GM19397 (cell line): Measurements from ENCODE around the gene TMEM150A.
"Not testable (repeated sequence)": the region's sequence is repeated elsewhere in the genome, so short reads cannot be mapped to it uniquely, and the experiment has no call there.

Source experiments
- ATAC-seq: cut with Tn5 transposase; IDR thresholded peaks from one replicate; pipeline ENCODE4 v1.9.1; 2021; ENCODE audit warnings: mild to moderate bottlenecking, moderate library complexity; ENCODE audit not compliant: unreplicated experiment

Gene TMEM150A, protein sequence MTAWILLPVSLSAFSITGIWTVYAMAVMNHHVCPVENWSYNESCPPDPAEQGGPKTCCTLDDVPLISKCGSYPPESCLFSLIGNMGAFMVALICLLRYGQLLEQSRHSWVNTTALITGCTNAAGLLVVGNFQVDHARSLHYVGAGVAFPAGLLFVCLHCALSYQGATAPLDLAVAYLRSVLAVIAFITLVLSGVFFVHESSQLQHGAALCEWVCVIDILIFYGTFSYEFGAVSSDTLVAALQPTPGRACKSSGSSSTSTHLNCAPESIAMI

DNA sequence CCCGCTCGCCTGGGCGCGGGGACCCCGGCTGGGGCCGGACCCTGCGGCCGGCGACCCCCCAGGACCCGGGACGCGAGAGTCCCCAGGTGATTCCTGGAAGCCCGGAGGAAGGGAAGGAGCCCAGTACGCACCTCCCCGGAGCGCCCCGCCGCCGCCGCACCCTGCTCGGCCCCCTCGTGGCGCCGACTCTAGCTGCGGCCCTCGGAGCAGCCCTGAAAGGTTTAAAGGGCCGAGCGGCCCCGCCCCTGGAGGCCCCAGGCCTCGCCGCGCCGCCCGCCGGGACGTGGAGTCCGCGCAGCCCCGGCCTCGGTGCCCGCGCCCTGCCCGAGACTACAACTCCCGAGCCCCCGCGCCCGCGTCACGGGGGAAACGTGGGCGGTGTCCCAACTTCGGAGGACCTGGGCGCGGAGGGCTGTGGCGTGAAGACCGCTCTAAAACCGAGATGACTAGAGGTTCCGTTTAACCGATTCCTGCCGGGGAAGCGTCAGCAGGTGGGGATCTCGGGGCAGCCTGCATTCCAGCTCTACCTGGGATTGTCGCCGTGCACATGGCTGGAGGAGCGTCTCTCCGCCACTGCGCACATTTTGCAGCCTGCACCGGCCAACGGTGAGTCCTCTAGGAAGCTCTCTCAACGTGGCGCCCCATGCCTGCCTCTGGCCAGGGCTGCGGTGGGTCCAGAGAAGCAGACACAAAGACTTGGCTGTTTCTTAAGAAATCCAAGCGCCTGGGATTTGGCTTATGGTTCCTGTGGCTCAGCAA, at the start of gene TMEM150A:
TMEM150A (minus strand) TSS at position 223 of the 759 bp plus-strand sequence. CDS start 750 bp downstream, outside the sequence.
- peak; percentile 94 for ATAC-seq

DNA sequence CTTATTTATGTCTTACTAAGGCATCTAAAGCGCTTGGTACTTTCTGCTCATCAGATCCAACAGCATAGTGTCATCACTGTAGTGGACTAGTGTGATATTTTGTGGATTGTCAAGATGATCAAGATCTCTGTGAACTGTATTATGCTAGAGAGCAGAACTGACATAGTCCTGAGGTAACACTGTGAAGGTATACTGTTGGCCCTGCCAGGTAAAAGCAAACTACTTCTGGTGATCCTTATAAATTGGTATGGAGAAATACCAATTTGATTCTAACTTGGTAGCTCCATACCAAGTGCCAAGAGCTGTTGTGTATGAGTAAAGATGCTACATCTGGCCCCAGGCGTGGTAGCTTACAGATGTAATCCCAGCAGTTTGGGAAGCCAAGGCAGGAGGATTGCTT, 49.6 kb upstream of the TMEM150A start:
- no peak for ATAC-seq

DNA sequence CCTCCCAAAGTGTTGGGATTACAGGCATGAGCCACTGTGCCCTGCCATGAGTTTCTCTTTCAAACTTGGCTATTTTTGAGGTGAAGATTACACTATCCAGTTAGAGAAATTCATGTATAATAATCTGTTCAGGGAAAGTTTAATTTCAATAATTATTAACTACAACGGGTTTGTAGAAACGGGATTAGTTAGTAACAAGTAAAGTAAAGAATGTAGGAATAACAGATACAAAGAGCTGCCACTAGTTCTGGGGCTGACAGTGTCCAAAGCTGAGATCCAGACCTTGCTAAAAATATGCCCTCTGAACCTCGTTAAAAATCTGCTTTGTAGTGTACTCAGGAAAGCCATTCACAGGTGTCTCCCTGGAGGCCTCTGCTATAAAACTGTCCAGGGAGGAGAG, 48.6 kb upstream of the TMEM150A start:
- ATAC-seq, result no peak

DNA sequence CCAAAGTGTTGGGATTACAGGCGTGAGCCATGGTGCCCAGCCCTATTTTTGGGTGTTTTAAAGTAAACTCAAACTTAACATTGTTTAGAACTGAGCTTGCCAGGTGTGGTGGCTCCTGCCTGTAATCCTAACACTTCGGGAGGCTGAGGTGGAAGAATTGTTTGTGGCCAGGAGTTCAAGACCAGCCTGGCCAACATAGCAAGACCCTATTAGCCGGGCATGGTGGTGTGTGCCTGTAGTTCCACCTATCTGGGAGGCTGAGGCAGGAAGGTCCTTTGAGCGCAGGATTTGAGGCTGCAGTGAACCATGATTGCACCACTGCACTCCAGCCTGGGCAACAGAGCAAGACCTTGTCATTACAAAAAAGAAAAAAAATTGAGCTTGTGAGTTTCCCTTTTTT, 48.0 kb upstream of the TMEM150A start:
- no peak for ATAC-seq

DNA sequence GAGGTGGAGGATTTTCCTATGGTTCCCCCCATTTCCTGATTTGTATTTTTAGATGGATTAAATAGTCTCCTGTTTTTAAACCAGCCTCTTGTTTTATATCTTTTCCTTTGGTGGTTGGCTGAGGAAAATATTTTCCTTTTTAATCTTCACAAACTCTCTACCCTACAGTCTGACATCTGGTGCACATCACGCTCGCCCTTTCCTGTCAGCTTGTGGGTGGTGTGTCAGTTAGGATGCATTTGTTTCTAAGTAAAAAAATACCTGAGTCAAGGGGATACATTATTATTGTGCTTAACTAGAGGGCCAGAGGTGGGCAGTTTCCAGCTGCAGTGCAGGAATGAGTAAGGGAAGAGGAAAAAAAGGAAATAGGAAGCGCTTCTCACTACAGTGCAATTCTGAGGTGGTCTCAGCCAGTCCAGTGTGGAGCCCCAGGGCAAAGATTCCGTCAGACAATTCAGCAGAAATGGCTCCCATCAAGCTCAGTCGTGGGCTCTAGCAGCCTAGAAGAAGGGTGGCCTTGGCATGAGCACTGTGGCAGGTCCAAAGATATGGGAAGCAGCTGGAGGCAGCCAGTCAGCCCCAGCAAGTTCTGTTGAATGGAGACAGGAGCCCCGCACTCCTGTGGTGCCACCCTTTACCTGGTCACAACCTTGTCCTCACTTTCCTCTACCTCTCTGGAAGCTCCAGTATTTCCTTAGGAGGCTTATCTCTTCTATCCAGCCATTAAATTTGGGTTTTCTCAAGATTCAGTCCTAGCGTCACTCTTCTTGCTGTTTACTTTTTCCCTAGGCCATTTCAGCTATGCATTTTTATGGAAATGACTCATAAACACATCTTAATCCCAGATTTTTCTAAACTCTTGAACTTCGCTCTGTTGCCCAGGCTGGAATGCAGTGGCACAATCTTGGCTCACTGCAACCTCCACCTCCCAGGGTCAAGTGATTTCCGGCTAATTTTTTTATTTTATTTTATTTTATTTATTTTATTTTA, 47.0 kb upstream of the TMEM150A start:
- ATAC-seq, result no peak

DNA sequence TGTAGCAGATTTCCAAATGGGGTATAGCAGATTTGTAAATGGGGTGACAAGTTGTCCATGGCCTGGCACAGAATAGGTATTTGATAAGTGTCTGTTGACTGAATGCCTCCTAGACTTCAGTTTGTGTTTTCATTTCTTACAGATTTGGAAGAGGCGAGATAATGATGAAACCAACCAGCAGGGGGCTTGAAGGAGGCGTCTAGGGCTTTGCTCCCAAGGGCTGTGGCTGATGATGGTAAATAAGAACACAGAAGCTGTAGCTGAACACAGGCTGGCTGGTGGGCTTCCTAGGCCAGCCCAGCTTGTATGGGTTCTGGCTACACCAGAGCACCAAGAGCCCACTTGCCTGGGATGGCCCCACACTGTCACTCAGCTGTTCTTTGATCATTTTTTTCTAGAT, 46.1 kb upstream of the TMEM150A start:
- no peak for ATAC-seq

DNA sequence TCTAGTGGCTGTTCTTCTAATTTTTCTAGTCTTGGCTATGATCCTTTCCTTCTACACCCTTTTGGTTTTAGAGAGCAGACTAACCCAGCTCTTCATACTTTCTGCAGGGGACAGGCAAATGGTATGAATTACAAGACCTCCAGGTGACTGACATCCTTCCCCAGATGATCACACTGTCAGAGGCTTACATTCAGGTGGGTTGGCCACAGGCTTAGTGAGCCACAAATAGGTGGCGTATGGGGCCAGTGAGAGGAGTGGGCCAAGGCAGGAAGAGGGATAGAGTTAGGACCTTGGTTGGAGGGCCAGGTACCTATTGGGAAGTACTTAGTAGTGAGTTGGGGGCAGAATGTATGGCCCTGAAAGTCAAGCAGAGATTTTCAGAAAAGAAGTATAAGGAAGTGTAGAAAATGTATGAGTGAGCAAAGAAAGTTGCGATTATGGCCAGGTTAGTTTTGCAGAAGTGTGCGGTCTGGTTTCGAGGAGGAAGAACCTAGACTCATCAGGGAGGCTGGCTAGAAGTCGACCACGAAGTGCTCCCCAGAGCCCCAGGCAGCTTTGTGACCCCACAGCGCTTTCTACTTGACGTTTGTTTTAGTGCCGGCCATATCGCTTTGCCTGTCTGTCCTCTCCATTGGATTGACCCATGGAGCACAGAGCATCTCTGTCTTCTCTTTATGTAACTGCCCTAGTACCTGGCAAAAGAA, 45.5 kb upstream of the TMEM150A start:
- ATAC-seq, result peak; percentile 62

DNA sequence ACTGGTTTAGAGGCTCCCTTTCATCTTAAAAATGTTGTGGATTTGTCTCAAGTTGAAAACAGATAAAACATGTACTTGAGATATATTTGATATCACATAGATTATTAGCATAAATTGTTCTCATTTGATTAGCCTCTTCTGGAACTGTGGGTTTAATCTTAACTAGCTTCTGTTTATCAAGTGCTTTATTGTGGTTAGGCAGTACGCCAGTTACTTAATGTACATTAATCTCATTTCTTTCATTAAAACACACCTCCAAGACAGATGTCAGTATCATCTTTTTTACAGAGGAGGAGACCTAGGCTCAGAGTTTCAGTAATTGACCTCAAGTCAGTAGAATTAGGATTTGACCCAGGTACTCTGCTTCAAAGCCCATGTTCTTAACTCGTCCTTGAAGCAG, 43.7 kb upstream of the TMEM150A start:
- no peak for ATAC-seq

DNA sequence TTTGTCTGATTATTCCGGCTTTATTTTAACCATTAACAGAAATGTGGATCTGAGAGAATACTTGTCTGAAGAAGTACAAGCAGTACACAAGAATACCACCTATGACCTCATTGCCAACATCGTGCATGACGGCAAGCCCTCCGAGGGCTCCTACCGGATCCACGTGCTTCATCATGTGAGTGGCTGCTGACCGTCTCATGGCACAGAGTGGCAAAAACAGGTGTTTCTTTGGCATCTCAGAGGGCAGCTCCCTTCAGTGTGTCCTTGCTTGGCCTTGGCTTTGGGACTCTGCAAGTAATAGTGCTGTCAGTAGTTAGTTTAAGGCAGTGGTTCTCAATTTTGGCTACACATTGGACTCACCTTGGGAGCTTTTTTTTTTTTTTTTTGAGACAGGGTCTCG, 42.4 kb upstream of the TMEM150A start:
- no peak for ATAC-seq

DNA sequence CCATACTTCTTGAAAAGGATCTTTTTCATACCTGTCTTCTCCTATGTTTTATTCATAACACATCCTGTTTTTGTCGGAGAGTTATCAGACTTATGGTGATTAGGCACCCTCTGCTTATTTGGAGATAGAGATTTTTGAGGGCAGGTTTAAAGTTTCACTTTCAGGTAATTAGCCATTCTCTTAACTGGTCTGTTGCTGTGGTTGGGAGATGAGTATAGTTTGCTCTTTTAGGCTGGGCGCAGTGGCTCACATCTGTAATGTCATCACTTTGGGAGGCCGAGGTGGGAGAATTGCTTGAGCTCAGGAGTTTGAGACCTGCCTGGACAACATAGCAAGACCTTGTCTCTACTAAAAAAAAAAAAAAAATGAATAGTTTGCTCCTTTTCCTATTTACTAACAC, 40.2 kb upstream of the TMEM150A start:
- ATAC-seq, result no peak

DNA sequence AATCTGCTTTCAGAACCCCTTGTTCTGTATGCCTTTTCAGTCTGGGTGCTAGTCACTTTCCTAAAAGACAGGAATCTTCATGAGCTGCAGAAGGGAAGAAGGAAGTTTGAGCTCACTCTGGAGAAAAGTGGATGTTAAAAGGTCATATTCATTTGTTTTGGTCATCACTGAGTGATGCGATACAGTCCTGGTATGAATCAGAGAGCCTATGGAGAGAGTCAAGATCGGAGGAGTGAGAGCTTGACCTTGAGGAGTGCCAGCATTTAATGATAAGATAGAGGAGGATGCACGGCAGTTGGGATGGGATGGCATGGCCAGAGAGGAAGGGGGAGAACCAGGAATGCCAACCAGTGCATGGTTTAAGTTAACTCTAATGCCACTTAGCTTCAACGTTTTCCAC, 33.1 kb upstream of the TMEM150A start:
- no peak for ATAC-seq

DNA sequence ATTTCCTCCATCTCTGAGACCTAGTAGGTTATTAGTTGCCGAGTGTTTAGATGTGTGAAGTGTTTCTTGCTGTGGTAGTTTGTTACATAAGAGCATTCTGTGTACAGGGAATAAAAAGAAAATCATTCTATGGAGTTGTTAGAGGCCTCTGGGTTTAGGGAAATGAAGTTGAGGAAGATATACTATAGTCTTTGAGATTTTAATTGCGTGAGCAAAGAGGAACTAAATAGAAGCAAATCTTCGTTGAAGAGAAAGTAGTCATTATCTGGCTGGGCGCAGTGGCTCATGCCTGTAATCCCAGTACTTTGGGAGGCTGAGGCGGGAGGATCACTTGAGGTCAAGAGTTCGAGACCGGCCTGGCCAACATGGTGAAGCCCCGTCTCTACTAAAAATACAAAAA, 32.5 kb upstream of the TMEM150A start:
- no peak for ATAC-seq

DNA sequence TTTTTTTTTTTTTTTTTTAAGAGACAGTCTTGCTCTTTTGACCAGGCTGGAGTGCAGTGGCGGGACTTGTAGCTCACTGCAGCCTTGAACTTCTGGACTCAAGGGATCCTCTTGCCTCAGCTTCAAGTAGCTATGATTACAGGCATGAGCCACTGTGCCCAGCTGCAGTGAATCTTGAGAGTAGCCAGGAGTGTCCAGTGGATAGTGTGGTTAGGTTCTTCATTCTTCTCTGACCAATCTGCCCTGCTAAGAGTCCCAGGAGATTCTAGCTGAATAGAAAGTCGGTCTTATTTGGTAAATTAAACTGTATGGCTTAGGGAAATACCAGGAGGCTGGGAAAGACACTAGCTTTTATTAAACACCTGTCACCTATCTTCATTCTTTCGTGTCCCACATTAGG, 28.8 kb upstream of the TMEM150A start:
- ATAC-seq, result no peak

DNA sequence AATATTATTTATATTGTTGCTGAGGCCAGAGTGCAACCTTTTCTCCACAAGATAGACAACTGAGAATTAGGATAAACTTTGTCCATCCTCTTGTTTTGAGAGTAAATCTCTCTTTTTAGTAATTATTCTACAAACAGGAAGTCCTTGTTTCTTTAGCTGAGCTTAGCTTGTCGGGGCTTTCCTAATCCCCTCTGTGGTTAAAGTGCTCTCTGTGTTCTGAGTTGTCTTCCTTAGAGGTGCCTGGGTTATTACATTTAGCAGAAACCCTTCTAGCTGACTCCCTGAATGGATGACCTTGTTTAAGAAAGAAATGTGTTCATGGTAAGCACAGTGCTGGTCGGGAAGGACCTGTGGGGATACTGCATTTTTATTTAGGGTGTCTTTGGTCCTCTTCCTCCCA, 26.2 kb upstream of the TMEM150A start:
- peak; percentile 61 for ATAC-seq

DNA sequence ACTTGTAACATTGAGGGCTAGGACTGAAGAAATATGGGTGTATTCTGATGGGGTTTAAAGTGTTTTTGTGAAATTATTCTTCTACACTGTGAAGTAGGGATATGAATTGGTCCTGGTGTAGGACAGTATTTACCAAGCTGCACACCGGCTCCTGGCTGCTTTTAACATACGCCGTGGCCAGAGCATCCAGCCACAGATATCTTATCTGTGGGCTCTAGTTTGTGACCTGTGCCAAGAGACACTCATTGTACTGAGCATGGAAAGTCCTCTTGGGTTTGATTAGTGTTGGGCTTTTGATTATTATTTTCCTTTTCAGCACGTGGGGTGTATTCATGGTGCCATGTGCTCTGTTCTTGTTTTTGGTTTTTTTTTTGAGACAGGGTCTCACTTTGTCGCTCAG, 21.5 kb upstream of the TMEM150A start:
- ATAC-seq, result no peak

DNA sequence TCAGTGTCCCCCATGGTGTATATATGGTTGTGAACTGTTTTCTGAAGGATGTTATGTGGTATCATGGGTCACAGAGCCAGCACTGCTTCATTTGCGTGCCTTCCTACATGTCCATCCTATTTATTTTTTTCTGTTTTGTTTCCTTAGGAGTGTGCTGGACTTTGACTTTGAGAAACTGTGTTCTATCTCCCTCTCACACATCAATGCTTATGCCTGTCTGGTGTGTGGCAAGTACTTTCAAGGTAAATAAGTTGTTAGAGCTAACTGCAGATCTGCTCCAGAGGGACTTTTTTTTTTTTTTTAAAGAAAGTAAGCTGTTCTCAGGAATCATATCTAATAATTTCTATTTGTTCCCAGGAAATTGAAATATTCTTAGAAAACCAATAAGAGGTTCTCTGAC, 18.8 kb upstream of the TMEM150A start:
- ATAC-seq, result no peak

DNA sequence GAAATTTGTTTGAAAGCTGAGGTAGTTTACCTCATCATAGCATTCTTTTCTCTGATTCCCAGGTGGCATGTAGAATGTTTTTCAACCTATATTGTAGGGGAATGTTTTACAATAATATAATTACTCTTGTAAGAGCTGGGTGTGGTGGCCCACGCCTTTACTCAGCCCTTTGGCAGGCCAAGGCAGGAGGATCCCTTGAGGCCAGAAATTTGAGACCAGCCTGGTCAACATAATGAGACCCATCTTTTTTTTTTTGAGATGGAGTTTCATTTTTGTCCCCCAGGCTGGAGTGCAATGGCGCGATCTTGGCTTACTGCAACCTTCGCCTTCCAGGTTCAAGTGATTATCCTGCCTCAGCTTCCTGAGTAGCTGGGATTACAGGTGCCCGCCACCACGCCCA, 17.1 kb upstream of the TMEM150A start:
- ATAC-seq, result no peak

DNA sequence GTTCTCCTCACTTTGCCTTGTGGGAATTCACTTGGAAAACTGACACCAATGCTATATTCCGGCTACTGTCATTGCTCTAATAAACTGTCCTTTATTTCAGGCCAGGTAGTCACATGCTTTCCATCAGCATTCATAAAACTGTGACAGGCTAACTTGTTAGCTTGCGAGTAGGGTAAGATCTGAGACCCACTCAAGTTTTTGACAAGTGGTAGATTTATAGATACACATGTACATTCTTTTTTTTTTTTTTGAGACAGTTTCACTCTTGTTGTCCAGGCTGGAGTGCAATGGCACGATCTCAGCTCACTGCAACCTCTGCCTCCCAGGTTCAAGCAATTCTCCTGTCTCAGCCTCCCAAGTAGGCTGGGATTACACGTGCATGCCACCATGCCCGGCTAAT, 15.2 kb upstream of the TMEM150A start:
- ATAC-seq, result not testable (repeated sequence)

DNA sequence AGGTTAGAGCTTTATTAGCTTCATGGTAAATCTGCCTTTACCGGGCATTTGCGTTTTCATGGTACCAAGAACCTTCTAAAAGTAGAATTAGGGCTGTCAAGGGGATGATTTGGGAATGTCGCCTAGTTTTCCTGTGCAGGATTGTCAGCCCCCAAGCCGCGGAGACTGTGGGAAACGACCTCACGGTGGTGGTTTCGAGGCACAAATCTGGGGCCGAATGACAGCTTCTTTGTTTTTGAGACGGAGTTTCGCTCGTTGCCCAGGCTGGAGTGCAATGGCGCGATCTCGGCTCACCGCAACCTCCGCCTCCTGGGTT, 12.9 kb upstream of the TMEM150A start:
- no peak for ATAC-seq

DNA sequence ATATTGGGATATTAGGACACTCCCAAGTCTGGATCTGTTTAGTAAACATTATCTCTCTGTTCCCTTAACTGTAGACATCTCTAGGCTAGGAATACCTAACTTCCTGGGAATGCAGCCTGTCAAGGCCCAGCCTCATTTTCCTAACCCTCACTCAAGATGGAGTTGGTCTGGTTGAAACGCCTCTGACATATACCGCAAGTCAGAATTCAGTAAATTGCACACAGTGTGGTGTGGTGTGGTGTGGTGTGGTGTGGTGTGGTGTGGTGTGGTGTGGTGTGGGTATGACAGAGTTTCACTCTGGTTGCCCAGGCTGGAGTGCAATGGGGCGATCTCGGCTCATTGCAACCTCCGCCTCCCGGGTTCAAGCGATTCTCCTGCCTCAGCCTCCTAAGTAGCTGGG, 12.3 kb upstream of the TMEM150A start:
- not testable (repeated sequence) for ATAC-seq
